ENCODE data around the gene CTSG.

- no peak for TF ChIP-seq CTCF (conservative IDR thresholded peaks at IDR 0.05 in 1 of 2, IDR thresholded peaks at IDR 0.05 in 1 of 2; ENCODE audit: extremely low read depth in 1 of 2, insufficient read depth in 1 of 2, low read depth in 1 of 2, low read length in 2 of 2)
- TF ChIP-seq EZH2 (IDR thresholded peaks at IDR 0.05; ENCODE audit: borderline replicate concordance, low read length), result no peak
These were observed 36.1 kb upstream of the CTSG start for GRCh38 chr14:24612196-24612595.
